Gastroesophageal sphincter (tissue), 3 donors: ENCODE data around the gene TESMIN.

Source experiments
- CTCF ChIP-seq, 4 experiments: fragments of 200-600 bp in 2 of 4; fragments of 450-650 bp in 2 of 4; sonication (generic) in 1 of 4; IDR thresholded peaks; one replicate each; pipeline ENCODE4 v1.5.1; 2017 to 2019; ENCODE audit warnings: antibody characterized with exemption in 4 of 4, mild to moderate bottlenecking in 2 of 4, moderate library complexity in 2 of 4
- POLR2AphosphoS5 ChIP-seq: sonication (generic); formaldehyde crosslinking; IDR thresholded peaks from one replicate; pipeline ENCODE4 v1.6.1; 2017; ENCODE audit warnings: antibody characterized with exemption

- no peak for TF ChIP-seq CTCF (IDR thresholded peaks at IDR 0.05)
- no peak for TF ChIP-seq POLR2AphosphoS5
These were observed 84.5 kb downstream of the TESMIN start for GRCh38 chr11:68666849-68667248.
